ENCODE data around the gene OR10A3. TPM values are rescaled to one million over a fixed set of nuclear protein-coding genes. Genes with fewer than 3 reads are reported as not detected.

OR10A3 gene
- total RNA-seq, 3 donors from 2014 or later = not detected

DNA sequence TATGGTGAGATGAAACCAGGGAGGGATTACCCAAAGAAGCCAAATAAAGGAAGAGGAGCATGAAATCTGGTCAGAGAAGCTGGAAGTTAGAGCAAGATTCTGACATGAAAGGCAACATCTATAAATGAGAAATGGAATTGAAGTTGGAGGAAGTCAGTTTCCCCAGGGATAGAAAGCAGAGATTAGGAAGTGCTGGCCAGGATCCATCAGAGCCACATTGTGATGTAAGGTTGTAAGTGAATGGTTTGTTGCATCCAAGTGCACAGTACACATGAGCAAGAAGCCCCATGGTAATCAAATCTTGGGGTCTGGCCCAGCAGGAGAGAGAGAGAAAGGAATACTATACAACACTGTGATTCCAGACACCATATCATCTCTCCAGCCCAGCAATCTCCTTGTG is 30.3 kb upstream of the OR10A3 start:
- Histone ChIP-seq H3K27ac (no peak overlapping the region), H3K4me1 (no peaks in the 10 kb centered on the region), H3K36me3 (no peaks in the 10 kb centered on the region), H3K4me3 (no peak overlapping the region), H3K27me3 (no peaks in the 10 kb centered on the region), H3K9me3 (no peaks in the 10 kb centered on the region)
- DNase-seq (ENCODE audit: low spot score in 2 of 2) = no peak
- TF ChIP-seq CTCF (IDR thresholded peaks at IDR 0.05) (no peak), POLR2AphosphoS5 (IDR thresholded peaks at IDR 0.05) (no peak), POLR2A (IDR thresholded peaks at IDR 0.05) (no peak)
- intact Hi-C loops (cut with DNase I; ENCODE audit: low total_unique reads) = no loop called here

- intact Hi-C loops (cut with DNase I; ENCODE audit: low total_unique reads) = no loop called here
- Histone ChIP-seq H3K4me1 (no peaks in the 10 kb centered on the region), H3K27ac (no peak overlapping the region), H3K4me3 (no peak overlapping the region), H3K27me3 (no peaks in the 10 kb centered on the region), H3K36me3 (no peaks in the 10 kb centered on the region), H3K9me3 (no peaks in the 10 kb centered on the region)
- no peak for DNase-seq (ENCODE audit: low spot score in 2 of 2)
- TF ChIP-seq POLR2AphosphoS5 (IDR thresholded peaks at IDR 0.05) (no peak), CTCF (IDR thresholded peaks at IDR 0.05) (no peak), POLR2A (IDR thresholded peaks at IDR 0.05) (no peak)
Measured at GRCh38 chr11:7969756-7970646, 28.5 kb upstream of the OR10A3 start.

DNA sequence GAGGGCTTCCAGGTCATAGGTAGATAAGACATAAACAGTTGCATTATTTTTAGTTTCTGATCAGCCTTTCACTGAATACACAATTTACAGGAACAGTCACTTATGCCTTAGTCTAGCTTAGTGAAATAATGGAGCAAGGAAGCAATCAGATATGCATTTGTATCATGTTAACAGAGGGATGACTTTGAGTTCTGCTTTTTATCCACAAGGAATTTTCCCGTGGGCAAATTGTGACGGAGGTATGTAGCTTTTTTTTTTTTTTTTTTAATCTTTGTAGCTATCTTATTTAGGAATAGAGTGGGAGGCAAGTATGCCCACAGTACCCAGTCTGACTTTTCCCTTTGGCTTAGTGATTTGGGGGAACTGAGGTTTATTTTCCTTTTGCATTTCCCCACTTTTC is 27.2 kb upstream of the OR10A3 start:
- intact Hi-C loops (cut with DNase I; ENCODE audit: low total_unique reads) = no loop called here
- H3K9me3 ChIP-seq = no peaks in the 10 kb centered on the region
- no peak overlapping the region for H3K27ac ChIP-seq
- no peaks in the 10 kb centered on the region for H3K4me1 ChIP-seq
- no peak for DNase-seq (ENCODE audit: low spot score in 2 of 2)
- TF ChIP-seq POLR2AphosphoS5 (IDR thresholded peaks at IDR 0.05) (no peak), POLR2A (IDR thresholded peaks at IDR 0.05) (no peak), CTCF (IDR thresholded peaks at IDR 0.05) (no peak)
- H3K4me3 ChIP-seq = no peak overlapping the region
- H3K36me3 ChIP-seq = no peaks in the 10 kb centered on the region
- H3K27me3 ChIP-seq = no peaks in the 10 kb centered on the region

DNA sequence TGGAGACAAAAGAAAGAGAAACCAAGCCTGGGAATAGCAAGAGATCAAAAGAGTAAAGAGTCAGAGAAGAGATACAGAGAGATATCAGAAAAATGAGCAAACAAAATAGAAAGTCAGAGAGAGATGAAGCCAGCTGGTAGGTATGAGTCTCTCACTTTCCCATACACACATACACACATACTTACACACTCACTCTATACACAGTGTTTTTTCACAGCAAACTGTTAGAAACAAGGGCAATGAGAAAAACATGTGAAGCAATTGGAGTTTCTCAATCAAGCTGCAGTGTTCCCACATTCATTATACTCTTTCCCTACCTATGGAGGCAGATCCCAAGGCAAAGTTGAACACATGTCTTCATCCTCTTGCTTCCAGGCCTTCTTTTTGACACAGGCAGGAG is 26.3 kb upstream of the OR10A3 start:
- intact Hi-C loops (cut with DNase I; ENCODE audit: low total_unique reads) = no loop called here
- TF ChIP-seq CTCF (IDR thresholded peaks at IDR 0.05) = no peak
- TF ChIP-seq POLR2A (IDR thresholded peaks at IDR 0.05) = no peak
- no peak for TF ChIP-seq POLR2AphosphoS5 (IDR thresholded peaks at IDR 0.05)
- H3K27ac ChIP-seq = no peak overlapping the region
- DNase-seq (ENCODE audit: low spot score in 2 of 2) = no peak
- H3K27me3 ChIP-seq = no peaks in the 10 kb centered on the region
- no peaks in the 10 kb centered on the region for H3K9me3 ChIP-seq
- H3K4me1 ChIP-seq = no peaks in the 10 kb centered on the region
- no peaks in the 10 kb centered on the region for H3K36me3 ChIP-seq
- H3K4me3 ChIP-seq = no peak overlapping the region

- Histone ChIP-seq H3K27ac (no peak overlapping the region), H3K36me3 (no peaks in the 10 kb centered on the region), H3K27me3 (no peaks in the 10 kb centered on the region), H3K4me1 (no peaks in the 10 kb centered on the region), H3K4me3 (no peak overlapping the region), H3K9me3 (no peaks in the 10 kb centered on the region)
- no peak for DNase-seq (ENCODE audit: low spot score in 2 of 2)
- intact Hi-C loops (cut with DNase I; ENCODE audit: low total_unique reads) = no loop called here
- no peak for TF ChIP-seq POLR2AphosphoS5 (IDR thresholded peaks at IDR 0.05)
- TF ChIP-seq CTCF (IDR thresholded peaks at IDR 0.05) = no peak
- TF ChIP-seq POLR2A (IDR thresholded peaks at IDR 0.05) = no peak
Measured at GRCh38 chr11:7967097-7967496, 25.6 kb upstream of the OR10A3 start.

Data from breast epithelium (tissue), 4 donors.